ENCODE measurements around the gene MTLN. TPM values are rescaled to one million over a fixed set of nuclear protein-coding genes. Genes with fewer than 3 reads are reported as not detected.
"Not testable (repeated sequence)": the region's sequence is repeated elsewhere in the genome, so short reads cannot be mapped to it uniquely, and the experiment has no call there.

Gene MTLN
- total and polyA plus RNA-seq, 8 donors = 6.4 to 426 (median 138) TPM

- Histone ChIP-seq H3K9me3 (no peaks in the 10 kb centered on the region), H3K4me1 (no peaks in the 10 kb centered on the region), H3K4me3 (no peak overlapping the region), H3K27ac (no peak overlapping the region), H3K27me3 (peaks cover 0 to 52% (median 4%) of the 10 kb centered on the region in 3 donors), H3K36me3 (no peaks in the 10 kb centered on the region)
- no peak for DNase-seq
- 58 to 69% (median 60%) methylated on average over 4 of the region's 4 CpGs for WGBS, 5 donors
- no peak for TF ChIP-seq CTCF (IDR thresholded peaks at IDR 0.05)
- intact Hi-C loops (cut with DNase I; ENCODE audit: low total_unique reads) = no loop called here
Observed at GRCh38 chr2:110221938-110222337, 9.6 kb upstream of the MTLN start.

- no peak overlapping the region for H3K27ac ChIP-seq
- H3K9me3 ChIP-seq = no peaks in the 10 kb centered on the region
- intact Hi-C loops (cut with DNase I; ENCODE audit: low total_unique reads) = no loop called here
- H3K27me3 ChIP-seq = peaks cover 0 to 53% (median 4%) of the 10 kb centered on the region in 3 donors
- no peak for DNase-seq
- no peaks in the 10 kb centered on the region for H3K4me1 ChIP-seq
- H3K4me3 ChIP-seq = no peak overlapping the region
- 66 to 85% (median 77%) methylated on average over 2 of the region's 2 CpGs for WGBS, 5 donors
- H3K36me3 ChIP-seq = no peaks in the 10 kb centered on the region
- no peak for TF ChIP-seq CTCF (IDR thresholded peaks at IDR 0.05)
- no peak for TF ChIP-seq POLR2AphosphoS5 (IDR thresholded peaks at IDR 0.05)
- TF ChIP-seq POLR2A (IDR thresholded peaks at IDR 0.05) = no peak
- no peak for TF ChIP-seq EP300 (IDR thresholded peaks at IDR 0.05)
Observed at GRCh38 chr2:110220190-110220564, 7.8 kb upstream of the MTLN start.

GRCh38 chr2:110219496-110220189 lies 7.3 kb upstream of the MTLN start:
- H3K9me3 ChIP-seq = no peaks in the 10 kb centered on the region
- H3K36me3 ChIP-seq = no peaks in the 10 kb centered on the region
- intact Hi-C loops (cut with DNase I; ENCODE audit: low total_unique reads) = no loop called here
- H3K27ac ChIP-seq = peak overlapping the region in 1 of 5 donors; percentile 21
- peaks cover 0 to 53% (median 4%) of the 10 kb centered on the region in 3 donors for H3K27me3 ChIP-seq
- DNase-seq = no peak
- H3K4me1 ChIP-seq = no peaks in the 10 kb centered on the region
- H3K4me3 ChIP-seq = no peak overlapping the region
- TF ChIP-seq EP300 (IDR thresholded peaks at IDR 0.05) (no peak), POLR2AphosphoS5 (IDR thresholded peaks at IDR 0.05) (no peak), CTCF (IDR thresholded peaks at IDR 0.05) (no peak), POLR2A (IDR thresholded peaks at IDR 0.05) (no peak)
- WGBS, 5 donors = 19 to 38% (median 24%) methylated on average over 1 of the region's 1 CpG

- WGBS, 5 donors = 54 to 62% (median 62%) methylated on average over 7 of the region's 7 CpGs
- peaks cover 0 to 53% (median 4%) of the 10 kb centered on the region in 3 donors for H3K27me3 ChIP-seq
- H3K27ac ChIP-seq; H3K9me3 ChIP-seq; H3K36me3 ChIP-seq; H3K4me3 ChIP-seq; H3K4me1 ChIP-seq; DNase-seq; intact Hi-C loops (cut with DNase I; ENCODE audit: low total_unique reads): not testable (repeated sequence)
Observed at GRCh38 chr2:110218889-110219288, 6.5 kb upstream of the MTLN start.

DNA sequence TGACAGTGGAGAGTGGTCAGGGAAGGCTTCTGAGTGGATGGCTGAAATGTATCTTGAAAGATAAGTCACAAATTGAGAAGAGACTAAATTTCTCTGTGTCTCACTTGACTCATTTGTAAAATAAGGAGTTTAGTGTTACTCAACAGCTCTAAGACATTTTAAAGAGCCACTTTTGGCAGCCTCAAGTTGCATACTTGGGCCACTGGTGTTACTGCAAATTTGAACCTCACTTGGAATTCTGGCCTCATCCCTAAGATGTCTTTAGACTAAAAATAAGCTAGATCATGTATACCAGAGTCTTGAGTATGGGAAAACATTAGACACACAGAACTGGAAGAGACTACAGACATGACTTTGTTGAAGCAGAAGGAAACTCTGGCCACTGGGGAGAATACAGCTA lies 4.5 kb upstream of the MTLN start:
- H3K27ac ChIP-seq = no peak overlapping the region
- TF ChIP-seq POLR2AphosphoS5 (IDR thresholded peaks at IDR 0.05) = no peak
- TF ChIP-seq POLR2A (IDR thresholded peaks at IDR 0.05) = no peak
- no peak for TF ChIP-seq EP300 (IDR thresholded peaks at IDR 0.05)
- no peak for TF ChIP-seq CTCF (IDR thresholded peaks at IDR 0.05)
- H3K4me1 ChIP-seq = peaks cover 0 to 5% (median 3%) of the 10 kb centered on the region in 4 donors
- no peaks in the 10 kb centered on the region for H3K36me3 ChIP-seq
- H3K9me3 ChIP-seq = peaks cover 0 to 5% (median 0%) of the 10 kb centered on the region in 4 donors
- no peak overlapping the region for H3K4me3 ChIP-seq
- no peak for DNase-seq
- H3K27me3 ChIP-seq = peaks cover 0 to 43% (median 4%) of the 10 kb centered on the region in 3 donors
- intact Hi-C loops (cut with DNase I; ENCODE audit: low total_unique reads) = no loop called here
